BLaER1 (cell line): ENCODE data around the gene TFAP2D.

Source experiments
- H3K27ac ChIP-seq: shearing (Covaris generic); formaldehyde crosslinking; 2 replicates; pipeline ENCODE4 v1.8.1; 2022
- H3K27me3 ChIP-seq: shearing (Covaris generic); formaldehyde crosslinking; 2 replicates; pipeline ENCODE4 v1.8.1; 2022
- H3K36me3 ChIP-seq: shearing (Covaris generic); formaldehyde crosslinking; 2 replicates; pipeline ENCODE4 v1.8.1; 2022
- H3K4me1 ChIP-seq: shearing (Covaris generic); formaldehyde crosslinking; 2 replicates; pipeline ENCODE4 v1.8.1; 2022
- H3K4me2 ChIP-seq: shearing (Covaris generic); formaldehyde crosslinking; 2 replicates; pipeline ENCODE4 v1.8.1; 2022
- H3K4me3 ChIP-seq: shearing (Covaris generic); formaldehyde crosslinking; 2 replicates; pipeline ENCODE4 v1.8.1; 2022
- H3K9ac ChIP-seq: shearing (Covaris generic); formaldehyde crosslinking; 2 replicates; pipeline ENCODE4 v1.8.1; 2022
- H3K9me3 ChIP-seq: shearing (Covaris generic); formaldehyde crosslinking; 2 replicates; pipeline ENCODE4 v1.8.1; 2022
- H4K20me1 ChIP-seq: shearing (Covaris generic); formaldehyde crosslinking; 2 replicates; pipeline ENCODE4 v1.8.1; 2022
- Cebpa-rat ChIP-seq: shearing (Covaris generic); IDR thresholded peaks from 2 replicates; pipeline ENCODE4 v1.8.1; 2022

The TFAP2D gene

GRCh38 chr6:50713226-50713625, at the start of gene TFAP2D:
Gene TFAP2D, plus strand, starts transcription at chr6:50713526. Its CDS starts 530 bp downstream, at chr6:50714056.
- no peak for TF ChIP-seq Cebpa-rat
- Histone ChIP-seq H3K4me1 (no peaks in the 10 kb centered on the region), H4K20me1 (no peaks in the 10 kb centered on the region), H3K36me3 (no peaks in the 10 kb centered on the region), H3K9ac (no peak within 1 kb of the TSS), H3K4me3 (no peak within 1 kb of the TSS), H3K9me3 (peaks cover 10% of the 10 kb centered on the region), H3K4me2 (no peak within 1 kb of the TSS), H3K27ac (no peak within 1 kb of the TSS), H3K27me3 (peaks cover 32% of the 10 kb centered on the region)

GRCh38 chr6:50663806-50664205, 49.5 kb upstream of the TFAP2D start:
- no peak overlapping the region for H3K27ac ChIP-seq
- H3K4me1 ChIP-seq = no peaks in the 10 kb centered on the region
- no peaks in the 10 kb centered on the region for H4K20me1 ChIP-seq
- no peaks in the 10 kb centered on the region for H3K36me3 ChIP-seq
- no peak overlapping the region for H3K9ac ChIP-seq
- no peak for TF ChIP-seq Cebpa-rat
- H3K4me3 ChIP-seq = no peak overlapping the region
- H3K4me2 ChIP-seq = no peak overlapping the region
- no peaks in the 10 kb centered on the region for H3K27me3 ChIP-seq
- H3K9me3 ChIP-seq = no peaks in the 10 kb centered on the region

- Histone ChIP-seq H3K4me3 (no peak overlapping the region), H3K27me3 (no peaks in the 10 kb centered on the region), H3K9ac (no peak overlapping the region), H3K4me1 (no peaks in the 10 kb centered on the region), H4K20me1 (no peaks in the 10 kb centered on the region), H3K36me3 (no peaks in the 10 kb centered on the region), H3K9me3 (no peaks in the 10 kb centered on the region), H3K27ac (no peak overlapping the region), H3K4me2 (no peak overlapping the region)
- no peak for TF ChIP-seq Cebpa-rat
Measured at GRCh38 chr6:50666089-50666488, 47.2 kb upstream of the TFAP2D start.

GRCh38 chr6:50681213-50681824, 32.0 kb upstream of the TFAP2D start:
- Histone ChIP-seq H3K27ac (no peak overlapping the region), H3K27me3 (no peaks in the 10 kb centered on the region; the same call in 1 of the 2 replicates), H3K4me3 (no peak overlapping the region), H3K36me3 (no peaks in the 10 kb centered on the region), H3K9ac (no peak overlapping the region), H4K20me1 (no peaks in the 10 kb centered on the region), H3K9me3 (no peaks in the 10 kb centered on the region), H3K4me1 (no peaks in the 10 kb centered on the region), H3K4me2 (no peak overlapping the region)
- TF ChIP-seq Cebpa-rat = no peak

- Histone ChIP-seq H3K27me3 (no peaks in the 10 kb centered on the region; the same call in 1 of the 2 replicates), H3K9ac (no peak overlapping the region), H3K27ac (no peak overlapping the region), H4K20me1 (no peaks in the 10 kb centered on the region), H3K4me1 (no peaks in the 10 kb centered on the region), H3K36me3 (no peaks in the 10 kb centered on the region), H3K4me3 (no peak overlapping the region), H3K4me2 (no peak overlapping the region), H3K9me3 (no peaks in the 10 kb centered on the region)
- TF ChIP-seq Cebpa-rat = peak; percentile 29; the same call in 1 of the 2 replicates
Measured at GRCh38 chr6:50689210-50689609, 24.1 kb upstream of the TFAP2D start.

- H3K4me1 ChIP-seq = no peaks in the 10 kb centered on the region
- H3K36me3 ChIP-seq = no peaks in the 10 kb centered on the region
- no peaks in the 10 kb centered on the region for H3K27me3 ChIP-seq
- no peak overlapping the region for H3K4me2 ChIP-seq
- no peaks in the 10 kb centered on the region for H3K9me3 ChIP-seq
- H4K20me1 ChIP-seq = no peaks in the 10 kb centered on the region
- no peak overlapping the region for H3K9ac ChIP-seq
- TF ChIP-seq Cebpa-rat = no peak
- H3K27ac ChIP-seq = no peak overlapping the region
- H3K4me3 ChIP-seq = no peak overlapping the region
Measured at GRCh38 chr6:50691814-50692495, 21.4 kb upstream of the TFAP2D start.

- no peaks in the 10 kb centered on the region for H3K9me3 ChIP-seq
- H3K4me2 ChIP-seq = no peak overlapping the region
- no peaks in the 10 kb centered on the region for H3K27me3 ChIP-seq
- H3K4me3 ChIP-seq = no peak overlapping the region
- H3K27ac ChIP-seq = no peak overlapping the region
- TF ChIP-seq Cebpa-rat = no peak
- H4K20me1 ChIP-seq = no peaks in the 10 kb centered on the region
- H3K36me3 ChIP-seq = no peaks in the 10 kb centered on the region
- no peaks in the 10 kb centered on the region for H3K4me1 ChIP-seq
- H3K9ac ChIP-seq = no peak overlapping the region
Measured at GRCh38 chr6:50698546-50698945, 14.8 kb upstream of the TFAP2D start.

GRCh38 chr6:50699051-50699775, 14.1 kb upstream of the TFAP2D start:
- Histone ChIP-seq H3K4me2 (no peak overlapping the region), H3K9ac (no peak overlapping the region), H3K27ac (no peak overlapping the region), H3K36me3 (no peaks in the 10 kb centered on the region), H4K20me1 (no peaks in the 10 kb centered on the region), H3K27me3 (no peaks in the 10 kb centered on the region), H3K4me1 (no peaks in the 10 kb centered on the region), H3K4me3 (no peak overlapping the region), H3K9me3 (no peaks in the 10 kb centered on the region)
- no peak for TF ChIP-seq Cebpa-rat

GRCh38 chr6:50706575-50706974, 6.8 kb upstream of the TFAP2D start:
- no peak for TF ChIP-seq Cebpa-rat
- Histone ChIP-seq H3K4me3 (no peak overlapping the region), H3K9me3 (peaks cover 11% of the 10 kb centered on the region; the same call in 1 of the 2 replicates), H3K27me3 (peaks cover 25% of the 10 kb centered on the region), H3K4me1 (no peaks in the 10 kb centered on the region), H3K9ac (no peak overlapping the region), H4K20me1 (no peaks in the 10 kb centered on the region), H3K36me3 (no peaks in the 10 kb centered on the region), H3K4me2 (no peak overlapping the region), H3K27ac (no peak overlapping the region)

GRCh38 chr6:50707191-50707590, 6.1 kb upstream of the TFAP2D start:
- no peak overlapping the region for H3K27ac ChIP-seq
- no peak overlapping the region for H3K4me3 ChIP-seq
- peaks cover 11% of the 10 kb centered on the region; the same call in 1 of the 2 replicates for H3K9me3 ChIP-seq
- no peaks in the 10 kb centered on the region for H3K36me3 ChIP-seq
- no peaks in the 10 kb centered on the region for H3K4me1 ChIP-seq
- no peak overlapping the region for H3K9ac ChIP-seq
- no peak for TF ChIP-seq Cebpa-rat
- no peak overlapping the region for H3K4me2 ChIP-seq
- peaks cover 28% of the 10 kb centered on the region for H3K27me3 ChIP-seq
- H4K20me1 ChIP-seq = no peaks in the 10 kb centered on the region
